Activated T-helper 2 cell treated with anti-CD3 and anti-CD28 coated beads, Interferon-gamma antibody, Interleukin-2, Interleukin-4, amounts not matched to agents 10 μg/mL and 5 μg/mL and 100 μg/mL, durations not matched to agents 14 hours and 24 hours and 36 hours (primary cell): ENCODE results near the gene RAB43. TPM values are rescaled to one million over a fixed set of nuclear protein-coding genes. Genes with fewer than 3 reads are reported as not detected.

Experiments
- DNase-seq: peaks from one replicate; pipeline ENCODE4 v3.0.0; 2021; ENCODE audit warnings: low spot score
- H3K27ac Mint-ChIP-seq: one replicate; pipeline ENCODE4 v1.8.0; 2021; ENCODE audit warnings: mixed read lengths
- H3K27me3 Mint-ChIP-seq: one replicate; pipeline ENCODE4 v1.8.0; 2021; ENCODE audit warnings: low read depth, mixed read lengths
- H3K36me3 Mint-ChIP-seq: one replicate; pipeline ENCODE4 v1.8.0; 2021; ENCODE audit warnings: low read depth, mixed read lengths
- H3K4me1 Mint-ChIP-seq: one replicate; pipeline ENCODE4 v1.8.0; 2021; ENCODE audit warnings: low read depth, mixed read lengths
- H3K4me3 Mint-ChIP-seq: one replicate; pipeline ENCODE4 v1.8.0; 2021; ENCODE audit warnings: low read depth, mild to moderate bottlenecking, moderate library complexity, mixed read lengths
- H3K9me3 Mint-ChIP-seq: one replicate; pipeline ENCODE4 v1.8.0; 2021; ENCODE audit warnings: mixed read lengths
- intact Hi-C: fragments of 100-400 bp; cut with micrococcal nuclease; formaldehyde crosslinking; loops from one replicate; pipeline ENCODE4 v1.15.1; 2023
- total RNA-seq: library from RNA; stranded (reverse); gene quantifications from 2 replicates; pipeline ENCODE4 v1.2.3, GENCODE V29; 2022

The RAB43 gene
- total RNA-seq, 1 donor from 2014 or later: 30.7 TPM

DNA sequence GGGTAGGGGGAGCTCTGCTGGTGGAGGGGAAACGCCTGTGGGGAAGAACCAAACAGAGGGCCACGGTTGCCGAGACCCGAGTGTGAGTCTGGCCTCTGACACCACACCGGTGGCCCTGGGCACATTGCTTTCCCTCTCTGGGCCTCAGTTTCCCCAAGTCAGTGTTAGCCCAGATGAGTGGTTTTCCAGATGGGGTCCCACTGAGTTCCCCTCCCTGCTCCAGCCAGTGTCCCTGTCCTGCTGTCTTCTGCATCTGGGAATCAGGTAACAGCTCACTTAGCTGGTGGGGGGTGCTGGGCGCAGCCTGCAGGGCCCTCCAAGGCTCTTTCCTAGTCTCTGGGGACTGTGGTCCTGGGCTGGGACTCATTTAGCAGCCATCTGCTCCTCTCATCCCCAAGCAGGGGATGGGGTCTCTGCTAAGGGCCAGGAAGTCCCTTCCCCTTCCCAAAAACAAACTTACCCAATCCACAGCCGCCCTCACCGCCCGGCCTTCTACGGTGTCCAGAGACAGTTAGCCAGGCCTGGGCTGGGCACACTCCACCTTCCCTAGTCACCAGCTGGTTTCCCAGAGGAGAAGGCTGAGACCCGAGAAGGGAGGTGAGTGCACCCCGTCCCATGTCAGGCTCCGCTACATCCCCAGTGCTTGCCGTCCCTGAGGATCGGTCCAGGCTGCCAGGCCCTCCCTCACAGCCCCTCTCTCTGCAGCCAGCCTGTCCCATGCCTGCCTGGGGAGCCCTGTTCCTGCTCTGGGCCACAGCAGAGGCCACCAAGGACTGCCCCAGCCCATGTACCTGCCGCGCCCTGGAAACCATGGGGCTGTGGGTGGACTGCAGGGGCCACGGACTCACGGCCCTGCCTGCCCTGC, 60.3 kb downstream of the RAB43 start:
- intact Hi-C loops: no loop called here
- Mint-ChIP-seq H3K4me1 (no peaks in the 10 kb centered on the region), H3K36me3 (no peaks in the 10 kb centered on the region), H3K27ac (no peak overlapping the region), H3K9me3 (no peaks in the 10 kb centered on the region), H3K4me3 (no peak overlapping the region), H3K27me3 (peaks cover 2% of the 10 kb centered on the region)
- DNase-seq: no peak

DNA sequence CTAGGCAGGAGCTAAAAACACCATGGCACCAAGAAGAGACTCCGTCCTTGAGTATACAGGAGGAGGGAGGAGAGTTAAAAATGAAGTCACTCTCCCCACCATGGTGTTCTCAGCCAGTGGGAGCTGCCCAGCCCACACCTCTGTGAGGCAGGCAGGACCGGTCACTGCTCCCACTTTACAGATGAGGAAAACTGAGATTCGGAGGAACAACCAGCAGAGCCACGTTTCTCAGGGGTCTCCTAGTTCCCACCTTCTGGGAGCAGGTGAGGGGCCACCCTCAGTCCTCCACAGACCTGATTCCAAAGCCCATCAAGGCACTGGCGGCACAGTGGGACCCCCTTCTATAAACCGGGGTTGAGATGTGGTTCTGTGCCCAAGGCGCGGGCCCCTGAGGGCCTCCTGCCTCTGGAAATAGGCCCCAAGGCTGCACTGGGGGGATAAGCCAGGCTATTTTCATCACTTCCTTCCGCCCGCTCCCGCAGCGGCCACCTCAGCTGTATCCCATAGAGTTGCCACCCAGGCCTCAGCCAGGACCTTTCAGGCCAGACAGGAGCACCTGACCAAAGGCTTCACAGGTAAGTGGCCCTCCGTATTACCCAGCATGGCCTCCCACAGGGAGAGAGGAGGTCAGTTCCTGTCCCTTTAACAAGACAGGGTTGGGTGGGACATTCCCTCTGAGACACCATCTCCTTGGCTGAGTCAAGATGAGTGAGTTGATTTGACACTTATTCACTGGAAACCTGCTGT, 61.2 kb downstream of the RAB43 start, which contains the start of gene GP9:
TSS of gene GP9 (plus strand) at position 504 of the 747 bp plus-strand sequence. CDS start 961 bp downstream, outside the sequence.
- H3K4me1 Mint-ChIP-seq: no peaks in the 10 kb centered on the region
- no peak for DNase-seq
- H3K36me3 Mint-ChIP-seq: no peaks in the 10 kb centered on the region
- H3K9me3 Mint-ChIP-seq: no peaks in the 10 kb centered on the region
- H3K27ac Mint-ChIP-seq: no peak within 1 kb of the TSS
- intact Hi-C loops: no loop called here
- peaks cover 2% of the 10 kb centered on the region for H3K27me3 Mint-ChIP-seq
- no peak within 1 kb of the TSS for H3K4me3 Mint-ChIP-seq

DNA sequence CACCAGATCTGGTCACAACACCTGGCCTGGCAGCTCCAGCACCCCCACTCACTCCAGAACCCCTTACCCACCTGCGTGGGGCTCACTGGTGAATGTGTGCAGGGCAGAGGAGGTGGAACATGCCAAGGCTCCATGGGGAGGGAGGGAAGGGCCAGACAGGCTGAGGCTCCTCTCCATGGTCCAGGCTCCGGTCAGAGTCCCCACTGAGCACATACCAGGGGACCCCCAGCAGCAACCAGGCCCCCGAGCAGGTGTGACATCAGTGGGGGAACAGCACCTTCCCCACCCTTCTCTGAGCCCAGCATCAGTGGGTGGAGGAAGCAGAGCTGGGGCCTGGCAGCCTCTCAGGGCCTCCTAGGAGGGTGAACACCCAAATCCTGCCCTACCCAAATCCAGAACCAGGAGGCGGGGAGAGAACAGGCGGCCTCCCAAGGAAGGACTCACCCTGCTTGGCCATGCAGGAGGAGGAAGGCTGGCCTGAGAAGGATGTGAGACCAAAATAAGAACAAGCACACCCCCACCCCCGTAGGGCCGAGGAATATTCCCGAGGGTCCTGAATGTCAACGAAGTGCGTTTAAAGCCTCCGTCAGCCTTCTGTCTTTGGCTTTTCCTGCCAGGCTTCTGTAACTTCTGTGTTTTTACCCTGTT, 62.2 kb downstream of the RAB43 start:
- Mint-ChIP-seq H3K9me3 (no peaks in the 10 kb centered on the region), H3K27ac (no peak overlapping the region), H3K4me3 (no peak overlapping the region), H3K27me3 (peaks cover 2% of the 10 kb centered on the region), H3K4me1 (no peaks in the 10 kb centered on the region), H3K36me3 (no peaks in the 10 kb centered on the region)
- intact Hi-C loops: no loop called here
- no peak for DNase-seq

DNA sequence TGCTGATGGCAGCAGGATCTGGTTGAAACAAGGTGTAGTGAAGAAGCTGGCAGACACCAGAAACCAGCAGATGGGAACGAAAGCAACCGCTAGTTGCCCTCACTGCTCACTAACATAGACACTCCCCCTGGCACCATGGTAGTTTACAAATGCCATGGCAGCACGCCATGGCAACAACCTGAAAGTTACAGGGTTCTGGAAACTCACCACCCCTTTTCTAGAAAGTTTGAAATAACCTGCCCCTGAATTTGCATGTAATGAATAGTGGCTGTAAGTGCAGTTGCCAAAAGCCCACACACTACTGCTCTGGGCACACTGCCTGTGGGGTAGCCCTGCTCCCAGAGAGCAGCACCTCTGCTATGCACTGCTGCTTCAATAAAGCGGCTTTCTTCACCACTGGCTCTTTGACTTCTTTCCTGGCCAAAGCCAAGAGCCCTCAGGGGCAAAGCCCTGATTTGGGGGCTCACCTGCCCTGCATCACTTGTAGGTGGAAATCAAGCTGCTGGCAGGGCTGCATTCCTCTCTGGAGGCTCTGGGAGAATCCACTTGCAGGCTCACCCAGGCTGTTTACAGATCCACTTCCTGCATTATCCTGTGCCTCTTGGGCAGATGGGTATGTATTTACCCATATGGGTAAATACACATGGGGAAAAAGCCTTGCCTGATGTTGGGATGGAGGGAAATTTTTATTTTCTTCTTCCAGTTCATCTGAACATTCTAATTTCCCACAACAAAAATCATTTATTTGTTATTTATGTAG, 63.0 kb downstream of the RAB43 start:
- H3K36me3 Mint-ChIP-seq: no peaks in the 10 kb centered on the region
- peaks cover 2% of the 10 kb centered on the region for H3K4me1 Mint-ChIP-seq
- intact Hi-C loops: no loop called here
- no peak overlapping the region for H3K4me3 Mint-ChIP-seq
- DNase-seq: no peak
- H3K27ac Mint-ChIP-seq: no peak overlapping the region
- H3K9me3 Mint-ChIP-seq: no peaks in the 10 kb centered on the region
- peaks cover 2% of the 10 kb centered on the region for H3K27me3 Mint-ChIP-seq

DNA sequence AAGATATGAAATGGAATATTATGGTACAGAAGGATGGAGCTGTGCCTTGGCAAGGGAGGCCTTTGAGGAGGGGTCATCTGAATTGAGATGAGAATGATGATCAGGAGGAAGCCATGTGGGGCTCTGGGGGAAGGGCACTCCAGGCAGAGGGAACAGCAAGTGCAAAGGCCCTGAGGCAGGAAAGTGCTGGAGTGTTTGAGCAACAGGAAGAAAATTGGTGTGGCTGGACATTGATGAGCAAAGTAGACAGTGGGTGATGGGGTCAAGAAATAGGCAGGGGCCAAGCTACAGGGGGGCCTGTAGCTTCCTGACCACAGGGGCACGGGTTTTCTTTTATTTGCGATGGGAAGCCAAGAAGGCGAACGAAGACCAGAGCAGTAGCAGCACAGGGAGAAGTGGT, 64.4 kb downstream of the RAB43 start:
- no peaks in the 10 kb centered on the region for H3K36me3 Mint-ChIP-seq
- H3K27me3 Mint-ChIP-seq: peaks cover 2% of the 10 kb centered on the region
- peaks cover 6% of the 10 kb centered on the region for H3K4me1 Mint-ChIP-seq
- H3K4me3 Mint-ChIP-seq: no peak overlapping the region
- intact Hi-C loops: no loop called here
- no peak overlapping the region for H3K27ac Mint-ChIP-seq
- no peak for DNase-seq
- H3K9me3 Mint-ChIP-seq: no peaks in the 10 kb centered on the region

DNA sequence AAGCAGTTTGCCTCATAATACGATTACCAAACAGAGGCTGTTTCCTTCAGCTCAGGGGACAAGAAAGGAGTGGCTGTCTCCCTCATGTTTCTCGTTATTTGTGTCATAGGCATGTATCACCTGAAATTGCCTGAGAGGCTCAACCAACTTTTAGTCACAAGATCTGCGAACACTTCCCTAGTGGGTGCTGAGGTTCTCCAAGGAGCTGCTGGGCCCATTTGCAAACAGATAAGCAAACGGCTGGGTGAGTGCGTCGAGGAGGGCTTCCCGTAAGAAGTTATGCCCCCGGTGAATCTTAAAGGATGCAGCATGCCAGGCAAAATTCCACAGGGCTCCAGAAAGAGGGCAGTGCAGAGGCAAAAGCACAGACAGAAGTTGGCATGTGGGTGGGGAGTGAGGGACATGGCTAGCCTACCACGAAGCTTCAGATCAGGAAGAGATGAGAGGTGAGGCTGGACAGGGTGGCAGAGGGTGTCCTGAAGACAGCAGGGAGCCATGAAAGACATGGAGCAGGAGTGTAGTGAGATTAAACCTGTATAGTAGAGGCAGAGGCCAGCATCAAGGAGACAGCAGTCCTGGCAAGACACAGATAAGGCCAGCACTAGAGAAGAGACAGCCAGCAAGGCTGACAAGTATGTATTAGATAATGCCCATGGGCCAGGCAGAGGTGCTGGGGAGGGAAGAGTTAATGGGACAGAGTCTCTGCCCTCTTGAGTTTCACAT, 65.0 kb downstream of the RAB43 start:
- intact Hi-C loops: no loop called here
- peaks cover 6% of the 10 kb centered on the region for H3K4me1 Mint-ChIP-seq
- H3K27ac Mint-ChIP-seq: no peak overlapping the region

DNA sequence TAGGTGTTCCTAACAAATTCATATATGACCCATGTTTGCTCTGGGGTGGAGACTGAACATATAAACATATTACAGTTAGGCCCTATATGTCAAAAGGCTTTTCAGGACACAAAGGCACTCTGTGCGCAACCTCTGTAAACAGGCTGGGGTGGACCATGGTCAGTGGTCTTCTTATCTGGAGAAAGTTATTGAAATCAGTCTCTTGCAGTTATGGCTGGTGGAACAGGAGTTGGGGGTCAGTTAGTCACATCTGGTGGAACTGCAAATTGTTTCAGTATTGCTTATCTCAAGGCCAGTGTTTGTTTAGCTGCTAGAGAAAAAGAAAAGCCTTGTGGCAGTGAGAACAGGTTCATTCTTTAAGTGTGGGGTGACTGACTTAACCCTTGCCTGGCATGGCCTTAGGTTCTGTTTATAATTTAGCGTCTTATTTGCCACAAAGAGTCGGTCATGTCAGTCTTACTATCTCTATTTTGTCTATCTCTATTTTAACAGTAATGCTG, 66.9 kb downstream of the RAB43 start:
- no peak overlapping the region for H3K27ac Mint-ChIP-seq
- no peaks in the 10 kb centered on the region for H3K36me3 Mint-ChIP-seq
- peaks cover 2% of the 10 kb centered on the region for H3K27me3 Mint-ChIP-seq
- intact Hi-C loops: loop anchor here (5.0 kb wide), 1 partner anchor 63 kb away; no protein-coding TSS in a partner anchor
- no peak overlapping the region for H3K4me3 Mint-ChIP-seq
- no peaks in the 10 kb centered on the region for H3K9me3 Mint-ChIP-seq
- DNase-seq: no peak
- H3K4me1 Mint-ChIP-seq: peaks cover 6% of the 10 kb centered on the region

More for the DNA sequence above, 65.0 kb downstream of the RAB43 start:
- Mint-ChIP-seq H3K36me3 (no peaks in the 10 kb centered on the region), H3K9me3 (no peaks in the 10 kb centered on the region), H3K27me3 (peaks cover 2% of the 10 kb centered on the region), H3K4me3 (no peak overlapping the region)
- DNase-seq: no peak

DNA sequence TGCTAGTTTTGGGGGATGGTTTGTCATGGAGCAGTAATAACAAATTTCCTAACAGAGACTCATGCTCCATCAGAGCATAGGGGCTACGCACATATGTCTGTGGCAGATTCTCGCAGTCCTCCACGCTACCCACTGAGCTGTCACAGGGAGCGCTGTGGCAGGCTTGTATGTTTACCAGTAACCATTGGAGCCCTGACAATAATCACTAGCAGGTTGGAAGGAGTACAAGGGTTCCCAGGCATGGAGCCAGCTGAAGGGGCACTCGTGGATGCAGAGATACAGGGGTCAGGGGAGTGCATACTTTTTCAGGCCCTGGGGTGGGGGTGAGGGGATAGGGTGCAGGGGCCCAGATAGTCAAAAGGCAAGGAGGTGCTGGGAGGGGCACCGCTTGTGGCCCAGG, 68.9 kb downstream of the RAB43 start:
- Mint-ChIP-seq H3K36me3 (peaks cover 5% of the 10 kb centered on the region), H3K4me3 (no peak overlapping the region), H3K27ac (no peak overlapping the region), H3K9me3 (peaks cover 5% of the 10 kb centered on the region), H3K4me1 (peaks cover 6% of the 10 kb centered on the region), H3K27me3 (peaks cover 11% of the 10 kb centered on the region)
- DNase-seq: no peak
- intact Hi-C loops: loop anchor here (1.0 to 5.0 kb wide), 4 partner anchors 65 to 198 kb away; partner anchors contain the start of gene ISY1

DNA sequence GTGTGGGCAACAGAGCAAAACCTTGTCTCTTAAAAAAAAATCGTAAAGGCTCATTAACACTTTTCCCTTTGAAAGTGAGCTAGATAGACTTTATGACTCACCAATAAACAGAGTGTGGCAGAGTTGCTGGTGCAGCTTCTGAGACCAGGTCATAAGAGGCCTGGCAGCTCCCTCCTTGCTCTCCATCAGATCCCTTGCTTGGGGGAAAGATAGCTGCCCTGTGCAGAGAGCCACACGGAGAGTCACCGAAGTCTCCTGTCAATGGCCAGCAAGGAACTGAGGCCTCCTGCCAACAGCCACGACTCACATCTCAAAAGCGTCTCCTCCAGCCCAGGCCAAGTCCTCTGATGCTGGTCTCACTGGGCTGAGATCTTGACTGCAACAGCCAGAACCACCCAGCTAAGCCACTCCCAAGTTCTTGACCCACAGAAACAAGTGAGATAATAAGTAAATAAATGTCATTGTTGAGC, 69.7 kb downstream of the RAB43 start:
- DNase-seq: no peak
- H3K4me1 Mint-ChIP-seq: peaks cover 6% of the 10 kb centered on the region
- peaks cover 5% of the 10 kb centered on the region for H3K9me3 Mint-ChIP-seq
- no peak overlapping the region for H3K4me3 Mint-ChIP-seq
- H3K36me3 Mint-ChIP-seq: peaks cover 5% of the 10 kb centered on the region
- H3K27ac Mint-ChIP-seq: no peak overlapping the region
- intact Hi-C loops: loop anchor here (2.0 to 5.0 kb wide), 3 partner anchors 65 to 199 kb away; no protein-coding TSS in a partner anchor
- peaks cover 11% of the 10 kb centered on the region for H3K27me3 Mint-ChIP-seq

DNA sequence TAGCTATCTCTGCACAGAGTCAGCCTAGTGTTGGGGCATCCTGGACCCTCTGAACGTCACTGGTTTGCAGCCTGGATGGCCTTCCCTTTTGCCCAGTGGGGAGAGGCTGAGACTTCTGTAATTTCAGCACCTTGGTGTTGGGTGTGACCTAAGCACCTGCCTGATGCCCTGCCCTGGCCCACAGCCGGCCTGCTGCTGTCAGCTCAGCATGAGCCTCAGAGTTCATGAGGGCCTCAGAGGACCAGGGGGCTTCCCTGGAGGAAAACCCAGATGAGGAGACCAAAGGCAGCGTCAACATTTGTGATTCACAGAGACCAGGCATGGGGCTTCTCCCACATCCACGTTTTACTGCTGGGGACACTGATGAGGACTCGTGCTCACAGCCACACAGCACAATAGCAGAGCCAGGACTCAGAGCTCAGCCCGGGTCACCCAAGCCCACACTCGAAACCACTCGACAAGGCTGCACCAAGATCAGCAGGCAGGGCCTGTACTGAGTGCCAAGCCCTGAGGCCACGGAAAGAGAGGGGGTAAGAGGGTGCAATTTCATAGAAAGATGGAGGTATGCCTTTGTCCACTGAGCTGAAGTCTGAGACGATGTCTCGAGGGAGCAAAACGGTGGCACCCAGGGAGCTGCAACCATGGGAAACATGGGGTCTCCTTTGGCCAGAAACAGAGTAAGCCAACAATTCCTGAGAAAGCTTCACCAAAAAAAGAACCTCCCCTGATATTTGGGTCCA, 70.9 kb downstream of the RAB43 start:
- Mint-ChIP-seq H3K9me3 (peaks cover 5% of the 10 kb centered on the region), H3K4me3 (no peak overlapping the region), H3K27me3 (peaks cover 11% of the 10 kb centered on the region), H3K4me1 (peaks cover 6% of the 10 kb centered on the region), H3K27ac (no peak overlapping the region), H3K36me3 (peaks cover 5% of the 10 kb centered on the region)
- DNase-seq: no peak
- intact Hi-C loops: loop anchor here (5.0 kb wide), 1 partner anchor 67 kb away; no protein-coding TSS in a partner anchor

DNA sequence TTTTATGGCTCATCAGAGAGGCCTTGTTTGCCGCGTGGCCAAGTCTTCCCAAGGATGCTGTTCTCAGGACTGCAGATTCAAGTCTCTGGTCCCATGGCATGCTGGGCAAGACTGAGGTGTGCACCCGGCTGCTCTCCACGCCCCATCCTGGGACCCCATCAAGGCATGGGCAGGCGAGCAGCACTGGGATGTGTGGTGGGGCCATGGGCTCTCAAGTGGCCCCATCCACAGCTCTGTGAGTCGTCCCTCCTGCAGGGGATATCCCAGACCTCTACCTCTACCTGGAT, 74.1 kb downstream of the RAB43 start:
- no peak for DNase-seq
- H3K4me1 Mint-ChIP-seq: no peaks in the 10 kb centered on the region
- H3K4me3 Mint-ChIP-seq: no peak overlapping the region
- peaks cover 10% of the 10 kb centered on the region for H3K9me3 Mint-ChIP-seq
- H3K27me3 Mint-ChIP-seq: peaks cover 27% of the 10 kb centered on the region
- intact Hi-C loops: no loop called here
- H3K36me3 Mint-ChIP-seq: peaks cover 9% of the 10 kb centered on the region
- no peak overlapping the region for H3K27ac Mint-ChIP-seq
